ENCODE data around the gene CREB5.
"Not testable (repeated sequence)": the region's sequence is repeated elsewhere in the genome, so short reads cannot be mapped to it uniquely, and the experiment has no call there.

CREB5 gene

DNA sequence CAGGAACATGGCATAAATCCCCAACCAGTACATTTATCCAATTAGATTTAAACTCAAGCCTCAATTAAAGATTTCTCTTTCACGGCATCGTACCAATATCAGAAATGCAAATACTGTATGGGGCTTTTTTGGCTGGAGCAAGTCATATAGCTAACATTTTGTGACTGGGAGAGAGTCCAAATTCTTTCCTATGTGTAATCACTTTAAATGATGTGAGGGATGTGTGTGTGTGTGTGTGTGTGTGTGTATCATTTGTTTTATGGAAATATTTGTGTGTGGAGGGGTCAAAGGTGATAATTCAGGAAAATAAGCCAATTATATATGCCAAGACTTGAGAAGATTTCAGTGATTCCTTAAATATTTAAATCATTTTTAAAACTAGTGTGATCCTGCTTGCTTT is 349.2 kb downstream of the CREB5 start:
- DNase-seq, result no peak

DNA sequence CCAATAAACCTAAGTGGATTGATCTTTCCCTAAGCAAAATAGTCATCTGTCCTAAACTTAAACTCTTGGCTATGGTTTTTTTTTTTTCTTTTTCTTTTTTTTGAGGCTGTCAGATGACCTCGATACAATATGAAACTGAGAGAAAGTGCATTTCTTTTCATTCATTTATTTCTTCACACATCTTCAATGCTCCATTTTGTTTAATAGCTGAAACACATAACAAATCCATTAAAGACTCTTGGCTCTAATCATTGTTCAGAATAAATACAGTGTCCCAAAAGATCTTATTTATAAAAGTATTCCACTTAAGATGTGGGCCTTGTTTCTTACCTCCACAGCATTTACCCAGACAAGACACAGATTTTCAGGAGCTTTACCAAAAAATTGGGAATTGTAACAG is 350.3 kb downstream of the CREB5 start:
- no peak for DNase-seq

DNA sequence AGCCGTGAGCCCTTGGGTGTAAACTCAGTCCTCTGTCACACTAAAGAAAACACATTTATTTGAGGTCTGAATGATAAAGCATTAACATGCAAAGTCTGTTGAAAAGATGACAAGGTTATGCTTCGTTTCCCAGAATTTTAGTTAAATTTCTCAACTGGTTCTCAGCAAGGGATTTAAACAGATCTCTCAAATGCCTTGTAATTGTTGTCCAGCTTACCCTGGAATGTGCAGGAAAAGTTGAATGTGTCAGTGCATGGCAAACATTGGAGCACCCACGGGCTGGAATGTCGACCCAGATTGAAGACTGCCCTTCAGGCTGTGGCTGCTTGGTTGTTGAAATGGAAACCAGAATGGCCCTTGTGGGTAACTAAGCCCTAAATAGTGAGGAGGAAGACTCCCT is 354.0 kb downstream of the CREB5 start:
- no peak for DNase-seq

DNA sequence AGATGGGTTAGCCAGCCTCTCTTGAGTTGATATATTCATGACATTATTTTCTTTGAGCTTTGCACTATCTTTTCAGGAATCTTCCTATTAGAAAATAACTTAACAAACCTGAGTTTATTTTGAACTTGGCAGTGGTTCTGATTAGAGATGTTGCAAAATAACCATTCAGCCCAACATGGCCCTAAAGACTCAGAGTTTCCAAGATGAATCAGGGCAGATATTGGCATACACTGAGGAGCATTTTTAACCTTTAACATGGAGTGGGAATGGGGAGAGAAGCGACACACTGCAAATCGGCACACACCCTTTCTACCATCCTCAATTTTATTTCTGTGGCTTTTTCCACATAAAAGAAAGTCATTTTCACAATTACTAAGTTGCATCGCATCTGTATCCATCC is 355.0 kb downstream of the CREB5 start:
- no peak for DNase-seq

DNA sequence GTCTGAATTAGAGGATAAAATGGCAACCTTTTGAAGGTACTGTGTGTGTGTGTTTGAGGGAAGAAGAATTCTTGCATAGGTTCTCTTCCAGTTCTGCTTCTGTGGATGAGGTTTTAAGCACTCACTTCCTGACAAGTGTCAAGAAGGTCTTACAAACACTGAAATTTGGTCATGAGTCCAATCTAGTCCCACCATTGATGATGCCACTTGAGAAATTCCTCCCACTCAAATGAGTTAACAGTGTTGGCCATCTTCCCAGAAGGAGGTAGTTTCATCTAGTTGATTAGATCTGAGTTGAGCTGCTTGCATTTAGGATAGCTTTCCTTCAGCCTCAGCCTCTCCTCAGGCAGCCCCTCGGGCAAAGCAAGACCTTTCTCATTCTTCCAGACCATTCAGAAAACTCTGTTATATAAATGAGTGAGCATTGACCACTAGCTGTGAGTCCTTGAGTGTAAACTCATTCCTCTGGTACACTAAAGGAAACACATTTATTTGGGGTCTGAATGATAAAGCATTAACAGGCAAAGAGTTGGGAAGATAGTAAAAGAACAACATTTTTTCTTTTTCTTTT is 356.3 kb downstream of the CREB5 start:
- no peak for DNase-seq

DNA sequence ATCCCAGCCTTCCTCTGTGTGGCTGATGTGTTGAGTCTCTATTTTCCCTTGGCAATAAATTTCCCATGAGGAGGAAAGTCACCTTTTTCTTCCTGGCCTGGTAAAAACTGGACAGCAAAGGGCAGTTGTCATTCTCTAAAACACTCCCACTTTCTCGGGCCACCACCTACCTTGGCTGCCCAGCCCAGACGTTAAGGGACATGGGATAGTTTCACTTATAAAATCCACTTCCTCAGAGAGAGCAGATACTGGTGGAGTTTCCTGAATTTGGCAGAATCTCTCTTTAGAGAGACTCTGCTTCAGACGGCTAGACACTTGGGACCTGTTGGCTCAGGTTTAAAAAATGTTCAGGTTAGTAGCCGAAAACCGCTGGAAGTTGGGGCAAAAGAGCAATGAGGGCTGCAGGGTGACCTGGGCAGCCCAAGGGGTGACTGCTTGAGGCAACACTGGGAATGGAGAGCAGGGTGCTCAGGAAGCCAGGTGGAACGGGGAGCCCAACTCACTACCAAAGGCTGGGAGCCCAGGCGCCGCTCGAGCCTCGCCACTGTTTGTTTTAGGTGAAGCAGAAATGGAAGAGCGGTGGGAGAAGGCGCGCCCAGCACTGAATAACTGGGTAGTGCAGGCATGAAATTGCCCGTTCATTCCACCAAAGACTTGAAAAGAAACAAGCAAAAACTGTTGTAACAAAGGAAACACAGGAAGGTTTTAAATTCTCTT is 359.7 kb downstream of the CREB5 start:
- no peak for DNase-seq

DNA sequence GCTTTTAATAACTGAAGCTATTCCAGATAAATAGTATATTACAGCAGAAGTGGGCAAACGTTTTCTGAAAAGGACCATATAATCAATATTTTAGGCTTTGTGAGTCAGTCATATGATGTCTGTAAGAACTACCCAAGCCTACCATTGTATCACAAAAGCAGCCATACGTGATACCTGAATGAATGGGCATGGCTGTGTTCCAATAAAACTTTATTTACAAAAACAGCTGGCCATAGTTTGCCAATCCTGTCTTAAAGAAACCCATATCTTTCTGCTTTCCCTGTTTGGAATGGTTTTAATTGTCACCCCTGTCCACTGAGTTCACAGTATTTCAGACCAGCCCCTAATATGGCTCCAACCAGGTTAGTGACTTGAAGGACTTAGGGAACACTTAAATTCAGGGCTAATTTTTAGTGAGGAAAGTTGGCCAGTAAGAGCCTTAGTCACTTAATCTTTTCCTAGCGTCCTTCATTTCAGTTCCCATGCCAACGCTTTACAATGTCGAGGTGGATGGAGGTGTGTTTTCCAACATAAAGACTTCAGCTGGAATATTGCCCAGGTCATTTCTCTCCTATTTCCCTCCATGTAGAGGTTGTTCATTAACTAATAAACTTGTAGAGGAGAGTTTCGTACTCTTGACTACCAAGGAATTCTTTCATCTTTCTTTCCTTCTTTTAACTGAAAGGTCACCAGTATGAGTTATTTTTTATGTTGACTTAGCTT is 361.3 kb downstream of the CREB5 start:
- no peak for DNase-seq

DNA sequence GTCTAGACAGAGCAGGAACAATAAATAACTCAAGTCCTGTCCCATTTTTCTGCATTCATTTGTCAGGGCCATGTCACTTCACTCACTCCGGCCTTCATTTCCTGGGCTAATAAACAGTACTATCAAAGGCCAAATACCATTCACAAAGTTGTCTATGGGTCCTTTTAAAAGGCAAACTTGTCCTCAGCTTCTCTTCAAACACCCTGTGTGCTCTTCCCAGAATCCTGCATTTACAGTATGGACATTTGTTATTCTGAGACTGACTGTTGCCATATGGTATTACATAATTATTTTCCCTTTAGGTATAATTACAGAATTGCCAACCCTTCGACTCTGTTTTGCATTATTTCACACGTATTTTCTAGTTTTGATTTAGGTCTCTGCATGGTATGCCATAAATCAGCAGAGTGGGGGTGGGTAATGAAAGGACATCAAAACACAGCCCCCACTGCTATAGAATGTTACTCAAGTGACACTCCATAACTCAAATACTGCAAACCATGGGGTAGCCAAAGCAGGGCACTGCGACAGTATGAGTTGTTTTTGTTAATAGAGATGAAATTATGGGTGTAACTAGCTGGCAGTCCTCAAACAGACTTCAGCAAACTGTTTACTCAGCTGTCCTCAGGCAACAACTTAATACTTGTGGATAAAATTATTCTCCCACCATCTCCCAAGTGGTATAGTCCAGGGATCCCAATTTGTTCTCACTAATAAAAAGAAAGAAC is 362.1 kb downstream of the CREB5 start:
- DNase-seq, result no peak

DNA sequence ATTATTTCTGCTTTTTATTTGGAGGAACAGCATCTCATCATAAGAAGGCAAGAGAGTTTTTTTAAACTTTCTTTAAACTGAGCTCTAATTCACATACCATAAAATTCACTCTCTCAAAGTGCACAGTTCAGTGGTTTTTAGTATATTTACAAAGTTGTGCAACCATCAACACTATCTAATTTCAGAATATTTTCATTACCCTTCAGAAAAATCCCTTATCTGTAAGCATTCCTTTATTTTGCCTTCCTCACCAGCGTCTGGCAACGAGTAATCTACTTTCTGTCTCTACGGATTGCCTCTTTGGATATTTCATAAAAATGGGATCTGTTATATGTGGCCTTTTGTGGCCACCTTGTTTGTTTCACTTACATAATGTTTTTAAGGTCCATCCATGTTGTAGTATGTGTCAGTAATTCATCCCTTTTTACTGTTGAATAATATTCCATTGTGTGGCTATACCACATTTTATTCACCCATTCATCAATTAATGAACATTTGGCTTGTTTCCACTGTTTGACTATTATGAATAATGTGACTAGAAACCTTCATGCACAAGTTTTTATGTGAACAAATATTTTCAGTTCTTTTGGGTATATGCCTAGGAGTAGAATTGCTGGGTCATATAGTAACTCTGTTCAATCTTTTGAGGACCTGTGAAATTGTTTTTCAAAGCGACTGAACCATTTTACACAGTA is 364.3 kb downstream of the CREB5 start:
- DNase-seq, result no peak

DNA sequence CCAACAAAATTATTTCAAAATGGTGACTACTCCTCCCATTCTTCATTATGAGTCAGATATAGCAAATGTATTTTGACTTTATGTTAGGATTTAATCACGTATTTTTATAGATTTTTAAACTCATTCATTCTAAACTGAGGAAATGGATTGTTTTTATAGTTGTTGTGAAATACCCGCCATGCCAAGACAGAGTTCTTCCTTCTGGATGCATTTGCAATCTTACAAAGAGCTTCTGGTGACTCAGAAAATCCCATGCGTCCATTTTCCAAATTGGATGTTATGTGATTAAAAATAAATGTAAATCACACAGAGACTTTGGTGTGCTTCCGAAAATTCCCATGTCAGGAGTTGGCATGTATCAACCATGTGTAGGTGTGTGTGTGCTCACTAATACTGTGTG is 366.5 kb downstream of the CREB5 start:
- DNase-seq, result no peak

DNA sequence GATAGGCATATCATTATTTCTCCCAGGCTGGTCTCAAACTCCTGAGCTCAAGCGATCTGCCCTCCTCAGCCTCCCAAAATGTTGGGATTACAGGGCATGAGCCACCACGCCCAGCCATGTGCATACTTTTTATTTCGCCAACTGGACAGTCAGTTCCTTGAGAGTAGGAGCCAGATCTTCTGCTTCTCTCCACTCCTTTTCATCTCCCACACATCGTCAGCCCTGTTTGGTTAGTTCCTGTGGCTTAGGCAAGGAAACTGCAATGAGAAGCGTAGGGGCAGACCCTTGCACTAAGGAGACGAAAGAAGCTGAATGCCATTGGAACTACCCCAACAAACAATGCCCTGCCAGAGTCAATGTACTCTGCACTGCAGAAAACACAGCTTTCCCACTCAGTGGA is 367.6 kb downstream of the CREB5 start:
- no peak for DNase-seq

DNA sequence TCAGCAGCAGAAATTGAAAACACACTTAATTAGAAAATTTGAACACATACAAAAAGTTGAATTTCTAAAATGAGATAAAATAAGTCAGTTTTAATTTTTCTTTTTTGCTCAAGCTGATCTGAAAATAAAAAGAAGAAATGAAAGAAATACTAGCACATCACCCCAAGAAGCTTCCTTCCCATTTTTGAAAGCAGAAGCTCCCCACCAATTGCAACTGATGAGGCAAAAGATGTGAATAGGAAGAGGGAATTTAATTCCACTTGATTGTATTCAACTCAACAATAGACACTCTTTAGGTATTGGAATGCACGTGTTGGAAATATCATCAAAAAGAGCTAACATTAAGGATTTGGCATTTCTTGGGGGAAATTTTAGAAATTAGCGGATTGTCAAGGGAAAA is 370.0 kb downstream of the CREB5 start:
- no peak for DNase-seq

DNA sequence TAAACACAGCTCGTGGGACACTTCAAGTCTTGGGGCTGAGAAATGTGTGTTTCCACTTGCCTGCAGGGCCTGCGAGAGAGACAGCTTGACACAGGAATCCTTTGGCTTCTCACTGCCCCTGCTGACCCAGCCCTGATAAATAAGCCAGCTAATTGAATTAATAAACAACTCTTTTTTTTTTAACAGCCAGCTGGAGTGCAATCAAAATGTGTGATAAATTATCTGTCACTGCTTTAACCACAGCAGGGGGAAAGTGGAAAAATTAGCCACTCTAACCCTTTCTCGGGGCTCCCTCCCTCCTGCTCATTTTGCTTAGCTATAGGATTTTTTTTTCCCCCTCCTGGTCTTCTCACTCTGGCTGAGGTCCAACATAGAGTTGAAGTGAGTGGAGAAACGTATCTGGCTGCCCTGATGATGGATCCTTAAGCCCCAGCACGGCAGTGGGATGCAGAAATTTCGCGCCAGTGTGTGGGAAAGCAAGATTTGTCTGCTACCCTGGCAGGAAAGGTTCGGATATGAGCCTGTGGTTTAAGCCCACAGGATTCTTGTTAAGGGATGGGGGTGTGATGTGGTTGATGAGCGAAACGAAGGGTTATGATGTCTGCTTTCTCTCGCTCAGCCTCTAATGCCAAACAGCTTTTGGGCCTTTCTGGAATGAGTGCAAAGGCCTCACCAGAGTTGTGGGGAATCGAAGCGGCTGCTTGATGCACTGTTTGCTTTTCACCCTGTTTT is 372.0 kb downstream of the CREB5 start:
- DNase-seq, result no peak

DNA sequence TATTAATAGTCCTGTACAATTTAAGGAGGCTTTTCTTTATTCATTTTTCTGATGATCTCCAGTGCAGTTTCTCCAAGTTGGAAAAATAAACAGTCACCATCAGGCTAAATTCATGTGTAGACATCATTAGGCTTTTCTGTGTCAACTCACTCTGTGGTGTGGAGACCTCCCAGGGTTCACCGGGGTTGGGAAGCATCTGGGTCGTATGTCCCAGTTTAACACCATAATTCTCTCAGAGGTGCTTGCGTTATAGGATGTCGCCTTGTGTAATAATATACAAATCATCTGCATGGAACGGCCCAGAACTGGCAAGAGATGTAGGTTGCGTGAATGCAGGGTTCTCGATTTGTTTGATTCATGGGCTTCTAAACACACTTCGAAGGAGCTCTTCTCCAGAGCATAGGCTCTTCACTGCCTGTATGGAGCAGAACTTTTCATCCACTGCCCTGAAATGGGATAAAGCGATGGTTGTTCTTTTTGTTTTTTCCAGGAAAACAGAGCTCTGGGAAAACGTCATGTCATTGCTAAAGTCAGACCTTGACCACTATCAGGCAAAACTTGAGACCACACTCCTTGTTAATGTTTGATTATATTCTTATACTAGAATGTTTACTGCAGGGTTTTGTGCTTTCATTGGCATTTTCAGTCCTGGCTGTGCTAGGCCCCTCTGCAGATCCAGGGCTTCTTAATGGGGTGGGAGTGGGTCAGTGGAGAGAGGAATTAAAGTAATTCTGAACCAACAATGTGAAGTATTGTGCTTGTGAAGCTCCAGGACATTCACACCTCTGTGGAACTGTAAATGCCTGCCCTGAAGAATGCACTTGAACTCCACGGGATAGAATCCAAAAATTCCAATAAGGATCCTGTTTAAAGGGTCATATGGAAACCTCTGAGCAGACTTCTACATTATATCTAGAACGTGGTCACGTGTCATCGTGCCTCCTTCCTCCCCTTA is 373.0 kb downstream of the CREB5 start:
- DNase-seq, result no peak

DNA sequence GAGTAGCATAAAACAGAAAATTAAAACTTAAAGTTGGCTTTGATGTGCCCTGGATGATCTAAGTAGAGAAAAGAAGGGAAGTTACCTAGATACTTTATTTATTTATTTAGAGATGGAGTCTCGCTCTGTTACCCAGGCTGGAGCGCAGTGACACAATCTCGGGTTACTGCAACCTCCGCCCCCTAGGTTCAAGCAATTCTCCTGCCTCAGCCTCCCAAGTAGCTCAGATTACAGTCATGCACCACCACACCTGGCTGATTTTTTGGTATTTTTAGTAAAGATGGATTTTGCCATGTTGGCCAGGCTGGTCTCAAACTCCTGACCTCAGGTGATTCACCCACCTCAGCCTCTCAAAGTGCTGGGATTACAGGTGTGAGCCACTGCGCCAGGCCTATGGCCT is 373.8 kb downstream of the CREB5 start:
- not testable (repeated sequence) for DNase-seq

DNA sequence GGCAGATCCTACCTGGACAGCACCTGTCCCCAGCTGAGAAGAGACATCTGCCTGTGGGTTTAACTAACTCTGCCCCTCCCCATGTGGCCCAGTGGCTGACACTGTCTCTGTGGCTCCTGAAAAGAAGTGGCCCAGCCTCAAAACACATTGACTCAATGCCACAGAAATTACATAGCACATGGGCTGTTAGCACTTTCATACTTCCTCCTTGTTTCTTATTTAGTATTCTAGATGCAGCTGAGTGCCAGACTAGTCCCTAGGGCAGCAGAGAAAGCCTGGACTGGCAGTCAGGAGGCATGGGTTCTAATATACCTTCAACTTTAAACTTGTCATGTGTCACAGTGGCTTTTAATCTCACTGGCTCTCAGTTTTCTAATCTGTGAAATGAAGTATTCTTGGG is 374.8 kb downstream of the CREB5 start:
- no peak for DNase-seq

DNA sequence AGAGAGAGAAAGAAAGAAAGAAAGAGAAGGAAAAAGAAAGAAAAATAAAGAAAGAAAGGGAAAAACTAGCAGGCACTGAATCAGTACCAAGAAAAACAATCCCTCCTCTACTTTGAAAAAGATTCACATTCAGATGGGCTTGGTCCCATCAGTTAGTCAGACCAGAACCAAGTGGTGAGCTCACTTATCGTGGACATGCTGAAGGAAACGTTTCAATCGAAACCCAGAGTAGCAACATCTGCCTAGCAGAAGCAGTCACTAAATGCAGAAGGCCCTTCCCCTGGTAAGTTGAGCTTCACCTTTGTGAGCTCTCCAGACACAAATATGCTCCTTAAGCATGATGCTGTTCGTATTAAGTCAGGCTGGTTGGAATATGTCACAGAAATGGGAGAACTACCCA is 378.1 kb downstream of the CREB5 start:
- DNase-seq, result no peak

DNA sequence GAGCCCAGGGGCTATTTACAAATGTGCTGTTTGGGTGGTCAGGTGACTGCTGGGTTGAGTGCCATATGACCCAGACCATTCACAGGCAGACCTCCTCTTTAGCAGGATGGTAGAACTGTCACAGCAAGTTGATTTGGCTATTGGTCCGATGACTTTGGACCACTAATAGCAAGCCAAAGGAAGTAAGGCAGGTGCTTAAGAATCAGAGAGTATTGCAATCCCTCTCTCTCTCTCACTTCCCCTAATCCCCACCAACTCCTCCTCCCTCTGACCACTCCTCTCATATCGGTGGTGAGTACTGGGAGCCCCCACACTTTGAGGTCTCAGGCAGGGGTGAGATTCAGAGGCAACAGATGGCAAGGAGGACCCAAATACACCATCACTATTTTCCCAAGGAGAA is 380.5 kb downstream of the CREB5 start:
- DNase-seq, result no peak

DNA sequence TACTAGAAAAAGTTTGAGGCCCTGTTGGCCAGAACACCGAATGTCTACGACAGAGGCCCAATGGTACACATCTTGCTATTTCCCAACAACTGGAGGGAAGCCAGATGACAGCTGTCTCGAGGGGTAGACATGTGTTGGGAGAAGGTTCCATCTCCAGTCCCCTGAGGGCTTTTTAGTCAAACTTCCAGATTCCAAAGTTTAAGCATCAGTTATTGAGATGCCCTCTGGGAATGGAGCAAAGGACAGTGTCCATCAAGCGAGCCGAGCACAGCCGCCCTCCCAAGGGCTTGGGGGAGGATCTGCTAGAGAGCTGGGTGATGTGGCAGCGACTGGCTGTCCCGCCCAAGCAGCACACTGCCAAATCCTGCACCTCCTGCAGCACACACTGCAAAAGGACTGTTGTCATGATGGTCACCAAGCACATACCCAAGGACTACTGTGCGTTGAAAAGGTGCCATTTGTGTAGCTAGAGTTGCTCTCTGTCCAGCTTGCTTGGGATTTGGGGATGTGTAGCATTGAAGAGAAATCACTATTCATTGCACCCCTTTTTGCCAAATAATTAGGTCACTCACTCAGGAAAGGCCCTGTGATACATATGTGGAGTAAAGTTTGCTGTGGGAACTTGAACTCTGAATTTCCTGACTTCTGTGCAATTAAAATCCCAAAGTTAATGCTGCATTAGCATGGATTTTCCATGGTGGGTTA is 381.2 kb downstream of the CREB5 start:
- no peak for DNase-seq

DNA sequence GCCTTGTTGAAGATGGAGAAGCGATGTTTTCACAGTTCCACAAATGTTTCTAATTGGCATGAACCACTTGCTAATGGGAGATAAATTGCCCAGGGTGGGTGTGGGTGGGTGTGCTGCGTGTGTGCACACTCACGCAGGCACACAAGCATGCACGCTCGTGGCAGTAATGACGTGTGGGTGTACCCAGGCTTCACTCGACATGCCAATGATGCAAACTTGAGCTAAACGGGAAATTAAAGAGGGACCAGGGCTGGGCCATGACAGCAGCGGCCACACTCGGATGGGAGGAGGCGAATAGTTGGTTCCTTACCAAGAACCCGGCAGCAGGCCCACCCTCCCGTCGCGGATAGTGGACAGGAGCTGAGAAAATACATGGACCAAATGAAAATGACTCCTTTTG is 386.0 kb downstream of the CREB5 start:
- DNase-seq, result no peak

DNA sequence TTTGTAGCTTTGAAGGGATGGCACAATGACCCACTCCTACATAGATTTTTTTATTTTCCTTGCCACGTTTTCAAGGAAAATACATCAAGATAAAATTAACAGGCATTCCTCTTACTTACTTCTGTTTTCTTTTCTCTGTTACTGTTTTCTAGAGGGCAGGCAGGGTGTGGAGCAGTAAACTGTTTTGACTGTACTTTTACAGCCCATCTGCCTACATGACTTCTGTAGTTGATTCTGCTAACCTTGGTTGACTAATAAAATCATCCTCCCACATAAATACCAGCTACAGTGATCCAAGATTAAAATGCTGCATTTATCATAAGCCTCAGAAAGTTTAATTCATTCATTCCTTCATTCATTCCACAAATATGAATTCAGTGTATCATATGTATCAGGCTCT is 387.3 kb downstream of the CREB5 start:
- DNase-seq, result no peak
